Ascending aorta (tissue), 2 donors: ENCODE data around the gene LRRC7. TPM values are rescaled to one million over a fixed set of nuclear protein-coding genes. Genes with fewer than 3 reads are reported as not detected.

ENCODE experiments used
- DNase-seq, 2 donors: peaks; one replicate each; pipeline ENCODE4 v3.0.0-alpha.2; 2019; ENCODE audit warnings: low spot score in 2 of 2
- H3K27ac ChIP-seq, 2 donors: fragments of 200-600 bp; sonication (generic); one replicate each; pipeline ENCODE4 v1.5.1; 2016 to 2017; ENCODE audit warnings: mild to moderate bottlenecking in 1 of 2
- H3K27me3 ChIP-seq: fragments of 200-600 bp; sonication (generic); one replicate; pipeline ENCODE4 v1.5.1; 2017
- H3K36me3 ChIP-seq, 2 donors: fragments of 200-600 bp; sonication (generic); one replicate each; pipeline ENCODE4 v1.5.1; 2016
- H3K4me1 ChIP-seq, 2 donors: fragments of 200-600 bp; sonication (generic); one replicate each; pipeline ENCODE4 v1.5.1; 2016 to 2017; ENCODE audit warnings: mild to moderate bottlenecking in 1 of 2
- H3K4me3 ChIP-seq, 2 donors: fragments of 200-600 bp; sonication (generic); one replicate each; pipeline ENCODE4 v1.5.1; 2016 to 2017; ENCODE audit warnings: mild to moderate bottlenecking in 1 of 2
- H3K9me3 ChIP-seq, 2 donors: fragments of 200-600 bp; sonication (generic); one replicate each; pipeline ENCODE4 v1.5.1; 2016
- CTCF ChIP-seq, 3 experiments: fragments of 200-600 bp in 2 of 3; fragments of 450-650 bp in 1 of 3; sonication (generic) in 2 of 3; IDR thresholded peaks; one replicate each; pipeline ENCODE4 v1.5.1; 2016 to 2019; ENCODE audit warnings: antibody characterized with exemption in 3 of 3, mild to moderate bottlenecking in 1 of 3, moderate library complexity in 1 of 3
- intact Hi-C: fragments of 100-400 bp; cut with DNase I; formaldehyde crosslinking; loops from one replicate; pipeline ENCODE4 v1.15.1; 2023
- total RNA-seq: library from RNA; depleted of rRNA; stranded (reverse); fragments of >200 nt; gene quantifications from one replicate; pipeline ENCODE4 v1.1.0, GENCODE V29; 2016

Gene LRRC7
- total RNA-seq, 1 donor from 2014 or later = not detected

DNA sequence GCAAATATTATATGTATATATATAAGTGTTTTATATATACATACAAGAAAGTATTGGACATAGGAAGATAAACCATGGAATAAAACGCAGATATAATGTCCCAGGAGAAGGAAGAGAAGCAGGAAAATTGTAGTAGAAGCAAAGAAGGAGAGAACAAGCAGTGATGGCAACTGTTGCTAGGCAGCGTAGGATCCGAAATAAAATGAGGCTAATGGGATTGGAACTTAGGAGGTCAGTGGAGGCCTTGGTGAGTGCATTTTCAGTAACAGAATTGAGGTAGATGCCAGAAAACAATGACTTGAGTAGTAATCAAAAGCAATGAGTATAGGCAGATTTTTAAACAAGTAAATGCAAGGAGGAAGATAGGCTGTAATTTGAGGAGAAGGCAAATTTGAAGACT lies 265.8 kb downstream of the LRRC7 start:
- no peak overlapping the region for H3K4me3 ChIP-seq
- H3K36me3 ChIP-seq = no peaks in the 10 kb centered on the region
- H3K27me3 ChIP-seq = no peaks in the 10 kb centered on the region
- no peak for TF ChIP-seq CTCF (IDR thresholded peaks at IDR 0.05)
- no peaks in the 10 kb centered on the region for H3K4me1 ChIP-seq
- no peaks in the 10 kb centered on the region for H3K9me3 ChIP-seq
- no peak for DNase-seq
- no peak overlapping the region for H3K27ac ChIP-seq
- intact Hi-C loops = no loop called here

GRCh38 chr1:69834336-69834735 lies 266.6 kb downstream of the LRRC7 start:
- Histone ChIP-seq H3K4me3 (no peak overlapping the region), H3K9me3 (no peaks in the 10 kb centered on the region), H3K27ac (no peak overlapping the region), H3K4me1 (no peaks in the 10 kb centered on the region), H3K27me3 (no peaks in the 10 kb centered on the region), H3K36me3 (no peaks in the 10 kb centered on the region)
- intact Hi-C loops = no loop called here
- no peak for DNase-seq
- TF ChIP-seq CTCF (IDR thresholded peaks at IDR 0.05) = no peak

- DNase-seq = no peak
- no peak overlapping the region for H3K4me3 ChIP-seq
- no peaks in the 10 kb centered on the region for H3K27me3 ChIP-seq
- H3K27ac ChIP-seq = no peak overlapping the region
- H3K4me1 ChIP-seq = no peaks in the 10 kb centered on the region
- no peaks in the 10 kb centered on the region for H3K9me3 ChIP-seq
- H3K36me3 ChIP-seq = no peaks in the 10 kb centered on the region
- intact Hi-C loops = no loop called here
- TF ChIP-seq CTCF (IDR thresholded peaks at IDR 0.05) = no peak
These were observed 268.2 kb downstream of the LRRC7 start for GRCh38 chr1:69835955-69836354.

GRCh38 chr1:69836971-69837636 lies 269.4 kb downstream of the LRRC7 start:
- no peak overlapping the region for H3K4me3 ChIP-seq
- H3K27ac ChIP-seq = no peak overlapping the region
- intact Hi-C loops = no loop called here
- no peak for DNase-seq
- H3K9me3 ChIP-seq = no peaks in the 10 kb centered on the region
- no peaks in the 10 kb centered on the region for H3K36me3 ChIP-seq
- TF ChIP-seq CTCF (IDR thresholded peaks at IDR 0.05) = no peak
- no peaks in the 10 kb centered on the region for H3K27me3 ChIP-seq
- no peaks in the 10 kb centered on the region for H3K4me1 ChIP-seq

GRCh38 chr1:69842326-69842725 lies 274.6 kb downstream of the LRRC7 start:
- DNase-seq = no peak
- Histone ChIP-seq H3K36me3 (no peaks in the 10 kb centered on the region), H3K4me1 (no peaks in the 10 kb centered on the region), H3K4me3 (no peak overlapping the region), H3K27ac (no peak overlapping the region), H3K9me3 (no peaks in the 10 kb centered on the region), H3K27me3 (no peaks in the 10 kb centered on the region)
- TF ChIP-seq CTCF (IDR thresholded peaks at IDR 0.05) = no peak
- intact Hi-C loops = no loop called here

DNA sequence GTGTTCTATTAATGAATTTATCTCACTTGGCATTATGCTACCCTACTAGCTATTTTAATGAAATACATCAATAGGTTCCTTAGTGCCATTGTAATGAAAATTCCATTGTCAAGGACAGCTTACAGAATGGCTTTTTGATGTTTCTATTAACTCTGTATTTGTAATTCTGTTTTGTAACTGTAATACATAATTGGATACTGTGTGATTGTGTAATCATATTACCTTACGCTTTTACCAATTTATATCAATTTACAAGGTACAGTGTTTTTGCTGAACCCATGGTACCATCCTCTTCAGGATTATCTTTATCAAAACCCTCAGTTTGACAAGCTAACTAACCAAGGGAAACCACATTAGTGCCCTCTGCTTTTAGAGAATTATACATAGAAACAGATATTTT lies 277.9 kb downstream of the LRRC7 start:
- H3K9me3 ChIP-seq = no peaks in the 10 kb centered on the region
- intact Hi-C loops = no loop called here
- no peak for DNase-seq
- H3K27ac ChIP-seq = no peak overlapping the region
- H3K27me3 ChIP-seq = no peaks in the 10 kb centered on the region
- no peak overlapping the region for H3K4me3 ChIP-seq
- TF ChIP-seq CTCF (IDR thresholded peaks at IDR 0.05) = no peak
- H3K4me1 ChIP-seq = no peaks in the 10 kb centered on the region
- H3K36me3 ChIP-seq = no peaks in the 10 kb centered on the region
